HepG2 (cell line): ENCODE measurements around the gene ACER3. TPM values are rescaled to one million over a fixed set of nuclear protein-coding genes. Genes with fewer than 3 reads are reported as not detected.
"Not testable (repeated sequence)": the region's sequence is repeated elsewhere in the genome, so short reads cannot be mapped to it uniquely, and the experiment has no call there.

Experiments
- ATAC-seq: fragments of 200-7000 bp; cut with Tn5 transposase; 3 replicates; pipeline ENCODE4 v1.9.1; 2020; ENCODE audit warnings: mild to moderate bottlenecking, moderate library complexity
- BruUV-seq: library from RNA; stranded (reverse); fragments of 400-500 nt; replicated peaks from 2 replicates; lab custom pipeline; 2021; lab: Mats Ljungman, UMichigan
- CTCF ChIA-PET: fragments of 300-600 bp; formaldehyde crosslinking; extraction: SDS; loops from one replicate; lab custom pipeline; 2021; ENCODE audit warnings: low total read pairs, inconsistent platforms, low intra/inter-chr PET ratio; lab: Yijun Ruan, JAX
- POLR2A ChIA-PET: fragments of 350-600 bp; sonication (Branson Sonifier 250); formaldehyde crosslinking; loops from one replicate; lab custom pipeline; 2020; ENCODE audit warnings: antibody characterized with exemption, inconsistent platforms; lab: Yijun Ruan, JAX
- DNase-seq: peaks from one replicate; pipeline ENCODE4 v3.0.0-alpha.2; 2015; ENCODE audit warnings: low spot score
- FAIRE-seq: peaks from 3 replicates; lab custom pipeline; 2011; peaks lifted over from hg19 to GRCh38; lab: Jason Lieb, UNC
- H2AFZ ChIP-seq: one replicate; pipeline ENCODE4 v1.6.1; 2011; ENCODE audit warnings: low read length, inconsistent platforms
- H3K27ac ChIP-seq: fragments of 300-600 bp; 3 replicates; pipeline ENCODE4 v1.8.0; 2011; ENCODE audit warnings: mixed run types, mild to moderate bottlenecking, mixed read lengths, low read length, inconsistent platforms; ENCODE audit not compliant: insufficient read depth; ENCODE audit errors: extremely low read length
- H3K27me3 ChIP-seq, 2 experiments: fragments of 200-600 bp in 1 of 2; 2 replicates in 1 of 2; 3 replicates in 1 of 2; pipeline versions ENCODE4 v1.6.0 to v1.8.0; 2011; ENCODE audit warnings: low read length in 2 of 2, mild to moderate bottlenecking in 2 of 2, moderate library complexity in 2 of 2, inconsistent platforms in 1 of 2; ENCODE audit not compliant: insufficient read depth in 2 of 2, control insufficient read depth in 1 of 2
- H3K36me3 ChIP-seq, 2 experiments: fragments of 200-600 bp in 1 of 2; replicated peaks in 1 of 2; 2 replicates in 1 of 2; 3 replicates in 1 of 2; pipeline versions ENCODE4 v1.5.1 to v1.8.0; 2011; ENCODE audit warnings: low read length in 2 of 2, inconsistent platforms in 1 of 2; ENCODE audit not compliant: insufficient read depth in 2 of 2, control insufficient read depth in 1 of 2
- H3K4me1 ChIP-seq: 2 replicates; pipeline ENCODE4 v1.5.1; 2012; ENCODE audit warnings: low read length, inconsistent platforms; ENCODE audit not compliant: insufficient read depth
- H3K4me2 ChIP-seq: 2 replicates; pipeline ENCODE4 v1.6.0; 2011; ENCODE audit warnings: low read depth, low read length, inconsistent platforms
- H3K4me3 ChIP-seq, 3 experiments: fragments of 200-600 bp in 1 of 3; sonication (generic), shearing (Covaris generic) in 1 of 3; replicated peaks in 1 of 3; 2 replicates each; pipeline ENCODE4 v1.5.1; 2011 to 2016; ENCODE audit warnings: low read length in 3 of 3, inconsistent platforms in 2 of 3, low read depth in 2 of 3, mild to moderate bottlenecking in 2 of 3, control low read depth in 1 of 3, mixed read lengths in 1 of 3; ENCODE audit not compliant: insufficient read depth in 1 of 3
- H3K79me2 ChIP-seq: one replicate; pipeline ENCODE4 v1.6.1; 2011; ENCODE audit warnings: low read length, inconsistent platforms; ENCODE audit not compliant: insufficient read depth
- H3K9ac ChIP-seq: 2 replicates; pipeline ENCODE4 v1.6.0; 2011; ENCODE audit warnings: mild to moderate bottlenecking, low read depth, low read length, inconsistent platforms; ENCODE audit not compliant: insufficient read depth
- H3K9me3 ChIP-seq: 2 replicates; pipeline ENCODE4 v1.5.1; 2012; ENCODE audit warnings: mild to moderate bottlenecking, low read length
- H4K20me1 ChIP-seq: 2 replicates; pipeline ENCODE4 v1.6.0; 2011; ENCODE audit warnings: inconsistent platforms, mild to moderate bottlenecking, low read length, moderate library complexity; ENCODE audit not compliant: insufficient read depth
- CHD2 ChIP-seq: IDR thresholded peaks from 2 replicates; pipeline ENCODE4 v1.6.1; 2011; ENCODE audit warnings: low read depth, low read length, improper control_type of control experiment
- GZF1 ChIP-seq: sonication (generic); formaldehyde crosslinking; IDR thresholded peaks from 2 replicates; pipeline ENCODE4 v1.5.1; 2020; ENCODE audit warnings: mild to moderate bottlenecking, missing genetic modification reagents
- SRY ChIP-seq: sonication (generic); formaldehyde crosslinking; IDR thresholded peaks from 2 replicates; pipeline ENCODE4 v1.8.0; 2022; ENCODE audit warnings: mild to moderate bottlenecking, missing genetic modification reagents
- ZFP1 ChIP-seq: IDR thresholded peaks from 2 replicates; pipeline ENCODE4 v1.6.1; 2016
- ZNF780A ChIP-seq: sonication (generic); formaldehyde crosslinking; IDR thresholded peaks from 2 replicates; pipeline ENCODE4 v1.8.0; 2022; ENCODE audit warnings: mild to moderate bottlenecking, missing genetic modification reagents, moderate library complexity
- WGBS: methylation state at CpG from one replicate; pipeline ENCODE4 v1.1.6; 2017; ENCODE audit warnings: low lambda C conversion rate; 5-methylcytosine and 5-hydroxymethylcytosine counted together
- in situ Hi-C: cut with HindIII; loops from 2 replicates; pipeline ENCODE4 v1.10.0; 2017; ENCODE audit warnings: low pct_unique_long_range_greater_than_20kb; ENCODE audit not compliant: extremely low pct_ligation_motif_present
- intact Hi-C: fragments of 100-400 bp; cut with micrococcal nuclease; formaldehyde crosslinking; loops from one replicate; pipeline ENCODE4 v1.10.0; 2022; ENCODE audit not compliant: unreplicated experiment
- polyA plus RNA-seq, 8 experiments: library from polyadenylated mRNA; depleted of rRNA in 3 of 8; stranded (reverse) in 7 of 8; unstranded in 1 of 8; fragments of >200 nt; fragmentation: Illumina TruSeq in 4 of 8; extraction: Trizol in 4 of 8; gene quantifications; 2 replicates each; pipeline versions ENCODE4 v1.2.1 to v1.2.3, GENCODE V29; 2011 to 2016; ENCODE audit warnings: low read depth in 4 of 8, missing spikeins in 1 of 8, mixed read lengths in 1 of 8; ENCODE audit not compliant: insufficient read depth in 1 of 8
- total RNA-seq, 5 experiments: library from RNA; depleted of rRNA; stranded (reverse); fragments of >200 nt; fragmentation: Illumina TruSeq; extraction: Trizol; gene quantifications; 2 replicates each; pipeline ENCODE4 v1.2.3, GENCODE V29; 2016; ENCODE audit warnings: low read depth in 1 of 5

Gene ACER3
- total and polyA plus RNA-seq, 2 of the 13 experiments (the other 11 are each of a cell fraction or from before 2014, with no cell fraction given) = 6.0 to 9.8 TPM

DNA sequence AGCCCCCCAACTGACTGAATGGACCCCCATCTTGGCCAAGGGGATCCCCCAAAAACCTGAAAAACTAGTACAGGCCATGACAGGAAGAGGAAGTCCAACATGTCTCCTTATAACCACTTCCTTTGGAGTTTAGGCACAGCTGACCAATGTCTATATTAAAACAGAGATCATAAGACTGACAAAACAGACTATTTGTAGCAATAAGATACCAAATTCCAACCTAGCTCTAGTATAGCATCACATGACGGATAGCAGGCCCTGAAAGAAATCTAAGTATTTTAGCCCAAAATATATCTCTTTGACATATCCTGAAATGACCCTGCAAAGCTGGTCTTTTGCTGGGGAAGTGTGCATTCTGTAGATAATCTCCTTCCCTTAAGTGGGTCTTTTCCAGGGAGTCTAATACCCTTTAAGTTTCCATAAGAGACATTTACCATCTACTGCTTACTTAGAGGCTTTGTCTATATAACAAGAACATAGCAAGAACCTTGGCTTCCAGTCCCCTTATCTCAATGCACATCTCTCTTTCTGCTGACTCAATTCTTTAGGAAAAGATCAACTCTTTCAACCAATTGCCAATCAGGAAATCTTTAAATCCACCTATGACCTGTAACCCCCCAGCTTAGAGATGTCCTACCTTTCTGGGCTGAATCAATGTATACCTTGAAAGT is 34.9 kb upstream of the ACER3 start (continued):
- no peak for TF ChIP-seq SRY (CRISPR knock-in tag)
- TF ChIP-seq CHD2 = no peak
- TF ChIP-seq GZF1 (CRISPR knock-in tag) = no peak
- TF ChIP-seq ZFP1 = no peak
- no peak for TF ChIP-seq ZNF780A (CRISPR knock-in tag)

DNA sequence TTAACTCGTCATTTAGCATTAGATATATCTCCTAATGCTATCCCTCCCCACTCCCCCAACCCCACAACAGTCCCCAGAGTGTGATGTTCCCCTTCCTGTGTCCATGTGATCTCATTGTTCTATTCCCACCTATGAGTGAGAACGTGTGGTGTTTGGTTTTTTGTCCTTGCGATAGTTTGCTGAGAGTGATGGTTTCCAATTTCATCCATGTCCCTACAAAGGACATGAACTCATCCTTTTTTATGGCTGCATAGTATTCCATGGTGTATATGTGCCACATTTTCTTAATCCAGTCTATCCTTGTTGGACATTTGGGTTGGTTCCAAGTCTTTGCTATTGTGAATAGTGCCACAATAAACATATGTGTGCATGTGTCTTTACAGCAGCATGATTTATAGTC is 34.2 kb upstream of the ACER3 start:
- WGBS = 17% methylated on average over 3 of the region's 3 CpGs
- CTCF ChIA-PET, FAIRE-seq: not testable (repeated sequence)

DNA sequence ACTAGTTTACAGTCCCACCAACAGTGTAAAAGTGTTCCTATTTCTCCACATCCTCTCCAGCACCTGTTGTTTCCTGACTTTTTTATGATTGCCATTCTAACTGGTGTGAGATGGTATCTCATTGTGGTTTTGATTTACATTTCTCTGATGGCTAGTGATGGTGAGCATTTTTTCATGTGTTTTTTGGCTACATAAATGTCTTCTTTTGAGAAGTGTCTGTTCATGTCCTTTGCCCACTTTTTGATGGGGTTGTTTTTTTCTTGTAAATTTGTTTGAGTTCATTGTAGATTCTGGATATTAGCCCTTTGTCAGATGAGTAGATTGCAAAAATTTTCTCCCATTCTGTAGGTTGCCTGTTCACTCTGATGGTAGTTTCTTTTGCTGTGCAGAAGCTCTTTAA is 33.7 kb upstream of the ACER3 start:
- ATAC-seq, H3K4me1 ChIP-seq, BruUV-seq, intact Hi-C loops, H3K9ac ChIP-seq, H3K36me3 ChIP-seq, H3K27ac ChIP-seq, H4K20me1 ChIP-seq, H2AFZ ChIP-seq, H3K4me2 ChIP-seq, H3K4me3 ChIP-seq, H3K79me2 ChIP-seq, in situ Hi-C loops, POLR2A ChIA-PET, H3K9me3 ChIP-seq, DNase-seq, CTCF ChIA-PET, H3K27me3 ChIP-seq, FAIRE-seq: not testable (repeated sequence)

More for the DNA sequence above, 34.2 kb upstream of the ACER3 start:
- H3K79me2 ChIP-seq, H3K4me2 ChIP-seq, H3K36me3 ChIP-seq, in situ Hi-C loops, H3K27ac ChIP-seq, ATAC-seq, H3K9ac ChIP-seq, intact Hi-C loops, H2AFZ ChIP-seq, BruUV-seq, H3K9me3 ChIP-seq, POLR2A ChIA-PET, H3K4me1 ChIP-seq, DNase-seq, H3K27me3 ChIP-seq, H4K20me1 ChIP-seq, H3K4me3 ChIP-seq: not testable (repeated sequence)
